Myocyte (in vitro differentiated cells): ENCODE results near the gene B3GNT5. TPM values are rescaled to one million over a fixed set of nuclear protein-coding genes. Genes with fewer than 3 reads are reported as not detected.
A peak's percentile ranks its signal among the peaks of the same experiment; 100 is the strongest.

Source experiments
- DNase-seq: peaks from one replicate; pipeline ENCODE4 v3.0.0-alpha.2; 2012; ENCODE audit warnings: low read depth
- polyA plus RNA-seq: library from polyadenylated mRNA; unstranded; fragments of >200 nt; gene quantifications from one replicate; pipeline ENCODE4 v1.2.1, GENCODE V29; 2012; ENCODE audit warnings: missing spikeins
- total RNA-seq: library from RNA; depleted of rRNA; stranded (reverse); fragments of >200 nt; gene quantifications from 2 replicates; pipeline ENCODE4 v1.2.3, GENCODE V29; 2014

Gene B3GNT5, protein sequence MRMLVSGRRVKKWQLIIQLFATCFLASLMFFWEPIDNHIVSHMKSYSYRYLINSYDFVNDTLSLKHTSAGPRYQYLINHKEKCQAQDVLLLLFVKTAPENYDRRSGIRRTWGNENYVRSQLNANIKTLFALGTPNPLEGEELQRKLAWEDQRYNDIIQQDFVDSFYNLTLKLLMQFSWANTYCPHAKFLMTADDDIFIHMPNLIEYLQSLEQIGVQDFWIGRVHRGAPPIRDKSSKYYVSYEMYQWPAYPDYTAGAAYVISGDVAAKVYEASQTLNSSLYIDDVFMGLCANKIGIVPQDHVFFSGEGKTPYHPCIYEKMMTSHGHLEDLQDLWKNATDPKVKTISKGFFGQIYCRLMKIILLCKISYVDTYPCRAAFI
- 8.3 and 11.2 TPM in 2 replicates for total RNA-seq
- 2.6 TPM for polyA plus RNA-seq

DNA sequence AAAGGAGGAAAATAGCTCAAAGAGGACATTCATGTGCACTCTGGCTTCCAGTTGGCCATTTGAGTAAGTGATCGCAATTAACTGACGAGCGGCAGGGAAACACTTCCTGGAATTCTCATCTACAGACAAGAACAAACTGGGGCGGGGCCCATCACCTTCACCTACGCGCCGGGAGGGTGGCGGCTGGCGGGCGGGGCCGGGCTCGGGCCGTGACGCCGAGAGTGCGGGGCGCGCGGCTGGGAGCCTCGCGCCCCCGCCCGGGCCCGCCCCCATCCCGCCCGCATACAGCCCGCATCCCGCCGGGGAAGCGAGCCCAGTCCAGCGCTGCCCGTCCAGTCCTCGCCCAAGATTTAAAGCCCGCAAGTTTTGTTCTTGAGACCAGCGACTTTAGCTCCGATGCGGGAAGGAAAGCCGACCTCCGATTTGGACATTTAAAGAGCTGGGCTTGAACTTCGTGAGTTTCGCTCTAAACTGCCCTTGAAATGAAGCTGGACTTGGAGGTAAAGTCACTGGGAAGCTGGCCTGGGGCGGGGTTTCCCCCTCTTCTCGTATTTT, at the start of gene B3GNT5:
B3GNT5 (plus strand) TSS at position 281 of the 555 bp plus-strand sequence. CDS start 16,546 bp downstream, outside the sequence.
- DNase-seq = no peak

DNA sequence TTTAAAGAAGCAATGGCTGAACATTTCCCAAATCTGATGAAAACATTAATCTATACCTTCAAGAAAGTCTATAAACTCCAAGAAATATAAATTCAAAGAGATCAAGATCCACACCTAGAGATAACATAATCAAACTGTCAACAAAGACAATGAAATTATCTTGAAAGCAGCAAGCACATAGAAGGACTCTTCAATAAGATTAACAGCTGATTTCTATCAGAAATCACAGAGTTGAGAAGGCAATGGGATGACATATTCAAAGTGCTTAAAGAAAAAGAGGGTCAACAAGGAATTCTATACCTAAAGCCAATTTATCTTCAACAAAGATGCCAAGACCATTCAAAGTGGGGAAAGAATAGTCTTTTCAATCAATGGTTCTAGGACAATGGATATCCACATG, 49.4 kb upstream of the B3GNT5 start:
- DNase-seq = no peak

DNA sequence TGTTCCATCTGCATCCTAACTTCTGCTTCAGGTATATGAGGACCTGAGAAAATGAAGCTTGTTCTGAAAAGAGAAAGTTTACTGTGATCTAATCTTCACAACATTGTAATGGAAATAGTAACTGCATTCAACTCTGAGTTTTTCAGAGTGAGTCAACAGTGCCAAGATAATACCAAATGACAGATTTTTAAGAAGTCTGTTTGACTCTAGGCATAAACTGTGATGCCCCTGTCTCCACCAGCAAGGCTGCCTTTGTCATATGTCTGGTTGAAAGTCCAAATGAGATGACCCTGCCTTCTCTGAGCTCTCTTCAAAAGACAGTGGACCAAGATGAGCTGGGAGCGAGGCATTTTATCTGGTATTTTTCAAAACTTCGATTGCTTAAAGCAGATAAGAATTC, 44.8 kb upstream of the B3GNT5 start:
- DNase-seq = no peak

DNA sequence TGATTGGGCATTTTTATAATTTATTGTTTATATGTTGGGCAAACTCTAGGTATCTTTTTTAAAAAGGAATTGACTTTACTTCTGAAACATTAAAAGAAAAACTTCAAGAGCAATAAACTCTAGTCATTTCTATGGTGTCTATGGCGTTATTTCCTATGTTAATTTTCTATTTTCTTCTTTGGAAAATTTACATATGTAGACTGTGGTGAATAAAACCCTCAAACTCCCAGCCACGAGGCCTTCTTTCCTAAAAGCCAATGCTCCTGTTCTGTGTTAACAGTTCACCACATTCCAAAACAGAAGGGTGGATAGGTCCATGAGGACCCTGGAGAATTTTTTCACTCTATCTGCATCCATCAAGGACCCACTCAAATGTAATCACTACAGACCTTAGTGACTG, 44.3 kb upstream of the B3GNT5 start:
- no peak for DNase-seq

DNA sequence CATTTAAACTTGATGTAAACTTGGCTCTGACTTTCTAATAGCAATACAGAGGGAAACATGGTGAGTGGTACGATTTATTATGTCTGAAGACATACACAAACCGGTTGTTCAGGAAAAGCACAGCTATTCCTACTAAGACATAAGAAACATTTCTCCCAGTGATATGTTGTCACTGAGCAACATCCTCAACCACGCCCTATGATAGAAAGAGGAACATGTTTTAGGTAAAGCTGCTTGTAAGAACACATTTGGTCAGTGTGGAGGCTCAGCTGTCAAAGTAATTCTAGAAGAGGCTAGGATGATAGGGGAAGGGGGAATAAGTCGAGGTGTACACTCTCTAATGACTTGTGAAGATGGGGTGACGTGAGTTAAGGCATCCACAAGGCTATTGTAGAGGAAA, 42.7 kb upstream of the B3GNT5 start:
- no peak for DNase-seq

DNA sequence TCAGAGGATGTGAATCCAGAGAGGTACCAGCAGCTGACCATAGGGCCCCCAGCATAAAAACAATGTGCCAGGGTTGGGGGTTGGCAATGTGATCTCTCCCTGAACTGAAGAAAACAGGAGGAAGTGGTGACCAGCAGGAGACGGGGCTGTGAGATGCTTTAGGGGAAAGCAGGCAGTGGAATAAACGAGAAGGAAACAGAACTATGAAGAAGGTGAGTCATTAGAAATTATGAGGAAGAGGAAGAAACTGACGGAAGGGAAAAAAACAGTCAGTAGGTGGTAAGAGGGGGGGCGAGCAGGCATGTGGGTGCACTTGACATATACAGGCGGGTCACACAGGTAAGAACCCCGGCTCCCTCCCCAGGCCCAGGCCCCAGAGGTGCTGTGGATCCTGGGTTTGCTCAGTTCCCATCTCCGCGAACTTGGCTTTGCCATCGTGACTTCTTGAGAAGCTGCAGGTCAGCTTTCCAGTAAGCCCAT, 42.2 kb upstream of the B3GNT5 start:
- no peak for DNase-seq

DNA sequence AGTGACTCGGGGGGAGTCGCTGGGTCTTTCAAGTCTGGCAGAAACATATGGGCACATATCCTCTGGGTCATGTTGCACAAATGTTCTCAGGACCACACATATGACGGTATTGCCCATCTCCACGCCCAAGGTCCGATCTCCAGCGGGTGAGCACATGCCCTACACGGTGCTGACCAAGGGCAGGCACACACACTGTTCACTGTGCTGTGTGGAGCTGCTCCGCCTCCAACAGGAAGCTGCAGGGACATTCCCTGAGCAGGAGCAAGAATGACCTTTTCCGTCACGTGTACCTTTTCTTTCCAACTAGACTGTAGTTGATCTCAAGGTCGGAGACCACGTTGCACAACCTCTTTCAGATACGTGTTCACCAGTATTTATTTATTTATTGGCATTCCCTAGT, 41.7 kb upstream of the B3GNT5 start:
- no peak for DNase-seq

DNA sequence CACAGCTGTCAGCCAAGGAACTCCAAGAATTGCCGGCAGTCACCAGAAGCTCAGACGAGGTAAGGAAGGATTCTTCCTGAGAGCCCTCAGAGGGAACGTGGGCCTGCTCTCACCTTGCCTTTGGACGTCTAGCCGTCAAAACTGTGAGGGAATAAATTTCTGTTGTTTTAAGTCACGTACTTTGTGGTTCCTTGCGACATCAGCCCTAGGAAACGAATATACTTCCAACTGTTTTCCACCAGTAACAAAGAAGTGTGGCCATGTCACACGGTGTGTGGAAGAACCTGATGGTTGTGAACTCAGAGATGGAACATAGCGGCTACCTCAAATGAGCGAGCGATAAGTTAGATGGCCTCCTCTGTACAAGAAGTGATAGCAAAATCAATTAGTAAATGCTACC, 41.0 kb upstream of the B3GNT5 start:
- DNase-seq = no peak

DNA sequence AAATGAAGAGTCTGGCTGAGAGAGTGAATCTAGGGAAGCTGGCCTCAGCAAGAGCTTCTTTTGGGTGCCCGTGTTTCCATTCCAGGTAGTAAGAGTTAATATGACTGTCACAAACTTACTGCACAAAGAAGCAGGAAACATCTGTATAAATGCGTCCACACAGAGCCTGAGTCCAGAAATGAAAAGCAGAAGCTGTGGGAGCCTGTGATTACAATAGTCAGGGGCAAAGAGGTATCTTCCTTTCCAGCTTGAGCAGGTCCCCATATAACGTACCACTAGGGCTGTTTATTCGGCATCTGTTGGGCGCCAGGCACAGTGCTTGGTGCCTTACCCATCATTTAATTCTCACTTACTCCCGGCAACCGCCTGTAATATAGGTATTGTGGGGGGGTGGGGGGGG, 40.5 kb upstream of the B3GNT5 start:
- DNase-seq = no peak

DNA sequence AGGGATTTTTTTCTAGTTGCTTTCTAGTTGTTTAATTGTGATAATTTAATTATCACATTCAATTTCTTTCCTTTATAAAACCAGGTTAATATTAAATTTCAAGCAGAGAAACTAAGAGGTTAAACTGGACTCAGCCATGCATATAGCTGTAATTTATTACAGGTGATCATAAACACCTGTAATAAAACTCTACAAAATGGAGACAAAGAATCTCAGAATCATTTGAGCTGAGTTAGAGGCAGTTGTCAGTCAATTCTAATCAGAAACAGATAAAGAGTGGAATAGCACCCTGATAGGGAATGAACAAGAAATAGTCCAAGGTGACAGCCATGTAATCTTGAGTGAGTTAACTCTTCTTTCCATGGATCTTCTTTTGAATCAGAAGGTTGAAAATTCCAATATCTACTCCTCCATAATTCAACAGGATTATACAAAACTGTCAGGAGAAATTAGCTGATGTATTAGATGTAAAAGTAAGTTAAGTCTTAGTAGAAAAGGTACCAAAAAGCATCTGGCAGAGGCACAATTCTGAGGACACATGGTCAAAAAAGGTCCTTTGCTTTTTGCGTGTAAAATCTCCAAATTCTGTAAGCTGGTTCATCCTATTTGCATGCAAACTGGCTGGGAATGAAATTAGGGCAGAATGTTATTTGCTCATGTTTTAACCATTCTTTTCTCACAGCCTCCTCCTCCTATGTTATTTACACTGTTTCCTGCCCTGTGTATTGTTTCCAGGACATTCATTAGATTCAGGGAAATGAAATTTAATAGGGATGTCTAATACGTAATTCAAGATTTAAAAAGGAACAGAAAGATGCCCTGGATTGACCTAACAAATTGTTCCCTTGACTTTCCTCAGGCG, 39.4 kb upstream of the B3GNT5 start:
- DNase-seq = no peak

DNA sequence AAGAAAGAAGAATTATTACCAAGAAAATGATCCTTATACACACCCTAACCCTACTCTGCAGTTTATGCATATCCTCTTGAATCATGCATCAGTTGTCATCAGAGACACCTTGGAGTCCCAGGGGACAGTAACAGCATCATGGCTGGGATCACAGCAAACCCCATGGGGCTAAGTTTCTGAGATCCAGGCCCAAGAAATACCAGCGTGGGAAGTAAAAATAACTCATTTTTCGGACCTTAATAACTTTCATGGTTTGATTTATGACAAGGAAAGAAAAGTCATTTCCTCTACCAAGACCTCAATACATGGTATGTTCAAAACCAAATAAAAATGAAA, 38.8 kb upstream of the B3GNT5 start:
- DNase-seq = no peak

DNA sequence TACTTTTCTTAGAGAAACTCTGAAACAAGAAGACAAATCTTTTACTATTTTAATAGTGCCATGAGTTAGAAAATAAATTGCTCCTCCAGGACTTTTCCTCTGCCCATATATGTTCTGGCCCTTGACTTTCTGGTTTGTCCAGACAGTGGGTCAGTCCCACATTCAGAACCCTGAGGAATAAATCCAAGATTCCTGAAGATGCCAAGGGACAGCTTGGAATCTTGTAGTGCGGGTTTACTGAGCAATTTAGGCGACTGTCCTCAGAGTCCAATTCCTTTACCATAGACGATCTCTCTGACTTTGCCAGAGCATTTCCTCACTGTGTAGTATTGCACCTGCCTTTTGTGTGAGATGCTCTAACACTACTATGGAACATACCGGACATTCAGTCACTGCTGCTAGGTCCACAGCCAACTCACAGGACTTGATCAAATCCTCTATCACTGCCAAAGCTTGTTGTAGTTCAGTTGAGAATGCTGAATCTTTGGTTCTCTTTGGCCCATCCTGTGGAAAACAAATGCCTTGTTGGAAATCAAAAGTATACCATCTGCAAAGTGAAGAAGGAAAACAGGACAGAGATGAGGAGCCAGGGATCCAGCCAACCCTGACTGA, 37.4 kb upstream of the B3GNT5 start:
- no peak for DNase-seq

DNA sequence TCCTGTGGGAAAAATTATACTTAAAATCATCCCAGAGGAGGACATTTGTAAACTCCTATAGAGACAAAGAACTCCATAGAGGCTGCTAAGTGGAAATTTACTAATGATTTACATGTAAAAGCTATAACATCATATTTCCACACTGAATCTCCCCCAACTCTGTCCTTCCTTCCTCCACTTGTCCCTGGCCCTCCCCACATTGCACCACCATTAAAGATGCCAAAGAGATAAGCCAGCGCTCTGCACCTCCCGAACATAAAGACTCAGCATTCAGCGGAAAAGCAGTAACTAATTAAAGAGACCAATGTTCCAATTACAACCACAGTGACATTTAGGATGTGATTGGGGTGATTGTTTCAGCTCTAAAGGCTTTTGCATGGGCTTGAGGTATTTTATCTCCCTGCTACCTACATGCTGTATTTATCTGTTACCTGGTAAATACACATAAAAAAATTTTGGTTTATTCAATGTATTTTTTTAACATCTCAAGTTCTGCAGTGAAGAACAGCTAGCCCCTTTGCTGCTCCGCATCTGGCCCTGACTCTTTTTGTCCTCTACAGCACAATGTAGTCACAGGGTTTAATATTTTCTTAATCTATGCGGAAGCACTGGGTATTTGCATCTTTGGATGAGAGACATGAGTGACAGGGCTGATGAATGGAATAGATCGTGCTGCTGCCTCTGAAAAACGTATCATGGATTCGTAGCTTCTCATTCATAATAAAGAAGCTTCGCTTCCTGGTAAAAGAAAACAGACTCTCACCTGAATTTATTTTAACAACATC, 35.3 kb upstream of the B3GNT5 start:
- no peak for DNase-seq

DNA sequence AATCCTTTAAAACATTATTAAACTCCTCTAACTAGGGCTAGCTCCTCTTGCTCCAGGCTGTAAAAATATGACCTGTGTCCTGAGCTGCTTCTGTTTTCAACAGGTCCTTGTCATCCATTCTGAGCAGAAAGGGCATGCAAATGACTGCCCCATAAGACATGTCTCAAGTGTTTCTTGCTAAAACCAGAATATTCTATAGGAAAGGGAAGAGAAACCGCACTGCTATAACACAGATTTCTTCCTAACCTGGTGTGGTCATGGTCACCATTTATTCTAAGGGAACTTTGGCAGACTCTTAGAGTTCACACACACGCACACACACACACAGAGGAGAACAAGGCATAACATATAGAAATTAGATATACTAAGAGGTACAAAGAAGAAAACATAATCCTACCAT, 34.2 kb upstream of the B3GNT5 start:
- no peak for DNase-seq

DNA sequence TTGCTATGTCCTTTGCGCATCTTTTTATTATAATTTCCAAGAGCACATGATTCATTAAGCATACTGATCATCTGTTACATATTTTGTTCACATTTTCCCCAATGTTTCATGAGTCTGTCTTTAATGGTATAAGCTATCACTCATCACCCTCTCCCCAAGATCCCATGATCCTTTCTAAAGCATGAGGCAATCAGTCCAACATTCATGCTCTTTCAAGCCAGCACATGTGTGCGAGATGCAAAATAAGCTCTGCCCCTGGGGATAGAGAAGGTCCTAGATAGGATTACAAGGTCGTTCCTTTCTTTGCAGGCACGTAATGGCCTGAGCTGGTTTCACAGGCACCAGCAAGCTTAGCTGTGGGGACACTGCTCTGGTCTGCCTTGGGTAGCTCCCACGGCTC, 32.2 kb upstream of the B3GNT5 start:
- peak; percentile 5 for DNase-seq

DNA sequence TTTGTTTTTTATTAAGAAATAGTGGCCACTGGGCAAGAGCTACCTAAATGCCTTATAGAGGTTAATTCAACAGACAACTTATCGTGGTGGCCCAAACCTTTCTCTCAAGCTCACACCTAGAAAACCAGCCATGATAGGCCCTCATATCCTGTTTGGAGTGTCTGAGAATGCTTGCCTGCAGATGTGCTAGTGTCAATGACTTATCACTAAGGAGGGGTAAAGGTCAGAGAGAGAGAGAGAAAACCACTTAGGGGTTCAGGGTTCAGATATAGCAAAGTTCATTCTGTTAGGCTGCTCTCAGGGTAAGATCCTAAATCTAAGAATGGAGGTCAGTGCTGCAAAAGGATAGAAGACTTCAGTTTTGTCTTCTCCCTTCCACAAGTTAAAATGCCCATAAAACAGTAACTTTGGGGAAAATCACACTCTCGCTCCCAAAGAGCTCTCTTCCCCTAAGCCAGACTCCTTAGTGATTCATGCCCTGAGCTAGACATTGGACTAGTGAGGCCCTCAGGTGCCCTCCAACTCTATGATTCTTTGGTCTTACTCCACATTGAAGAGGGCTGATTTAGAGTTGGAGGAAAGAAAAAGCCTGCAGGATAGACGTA, 30.3 kb upstream of the B3GNT5 start:
- no peak for DNase-seq

DNA sequence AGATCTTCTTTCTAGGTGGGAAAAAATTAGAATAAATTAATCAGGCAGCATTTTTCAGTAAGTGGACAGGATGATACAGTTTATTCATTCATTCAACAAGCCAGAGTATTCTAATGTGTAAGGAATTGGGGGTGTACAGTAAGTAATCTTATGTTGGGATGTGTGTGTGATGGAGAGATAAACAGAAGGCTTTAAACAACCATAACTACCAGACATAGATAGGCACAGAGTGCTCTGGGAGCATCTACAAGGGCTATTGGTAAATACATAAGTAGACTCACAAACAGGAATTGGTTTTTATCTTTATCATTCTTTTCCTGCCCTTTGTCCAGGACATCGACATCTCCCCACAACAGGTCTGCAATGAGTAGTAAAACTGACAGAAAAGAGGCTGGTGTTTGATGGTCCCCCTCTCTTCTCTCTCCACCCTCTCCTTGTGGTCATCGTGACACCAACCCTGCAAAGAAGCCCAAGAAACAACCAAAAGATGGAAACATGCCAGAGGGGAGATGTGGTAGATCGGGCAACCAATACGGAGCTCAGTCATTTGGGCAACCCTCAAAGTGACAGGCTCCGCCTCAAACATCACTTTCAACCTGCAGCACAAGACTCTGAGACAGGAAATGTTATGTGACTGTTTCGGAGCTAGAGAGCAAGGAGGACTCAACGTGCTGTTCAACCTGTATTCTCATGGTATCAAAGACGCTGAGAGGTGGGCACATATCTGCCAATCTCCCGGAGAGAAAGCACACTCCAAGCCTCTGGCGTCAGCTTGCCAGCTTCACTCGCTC, 28.7 kb upstream of the B3GNT5 start:
- DNase-seq = no peak

DNA sequence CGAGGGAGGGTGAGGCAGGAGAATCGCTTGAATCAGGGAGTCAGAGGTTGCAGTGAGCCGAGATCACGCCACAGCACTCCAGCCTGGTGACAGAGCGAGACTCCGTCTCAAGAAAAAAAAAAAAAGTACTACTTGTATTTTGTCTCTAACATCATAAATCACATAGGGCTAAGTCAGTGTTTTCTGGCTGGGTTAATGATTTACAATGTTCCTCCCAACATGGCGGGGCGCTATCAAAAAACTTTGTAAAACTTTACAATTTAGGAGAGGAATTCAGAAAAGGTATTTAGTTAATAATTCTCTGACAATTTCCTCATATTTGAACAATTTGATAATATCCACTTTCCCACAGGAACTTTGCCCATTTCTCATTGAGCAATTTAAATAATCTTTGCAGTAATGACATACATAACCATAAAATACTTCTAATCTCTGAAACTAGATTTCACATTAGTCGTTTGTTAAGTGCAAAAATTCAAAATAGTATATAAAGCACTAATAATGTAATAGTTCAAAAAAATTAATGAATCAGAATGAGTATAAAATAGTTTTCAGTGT, 26.6 kb upstream of the B3GNT5 start:
- DNase-seq = no peak

DNA sequence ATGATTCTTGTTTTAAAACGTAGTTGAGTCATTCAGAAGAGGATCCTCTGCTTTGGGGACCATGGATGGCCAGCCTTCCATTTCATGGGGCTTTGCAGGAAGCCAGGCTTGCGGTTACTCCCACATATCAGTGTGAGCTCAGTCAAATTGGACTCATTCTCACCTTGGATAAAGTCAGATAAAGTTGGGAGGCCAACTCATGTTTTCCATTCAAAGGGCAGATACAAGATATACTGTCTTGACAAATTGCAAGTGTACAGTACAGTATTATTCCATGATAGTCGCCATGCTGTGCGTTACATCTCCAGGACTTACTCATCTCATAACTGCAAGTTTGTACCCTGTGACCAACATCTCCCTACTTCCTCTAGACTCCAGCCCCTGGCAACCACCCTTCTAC, 25.5 kb upstream of the B3GNT5 start:
- DNase-seq = no peak
